ENCODE results near the gene STAM.

- TF ChIP-seq CTCF (IDR thresholded peaks at IDR 0.05) (no peak), EP300 (IDR thresholded peaks at IDR 0.05) (no peak)
Measured at GRCh38 chr10:17661510-17661909, 17.6 kb downstream of the STAM start.
